ENCODE data around the gene KRT222. TPM values are rescaled to one million over a fixed set of nuclear protein-coding genes. Genes with fewer than 3 reads are reported as not detected.
A peak's percentile ranks its signal among the peaks of the same experiment; 100 is the strongest.

Gene KRT222
- total RNA-seq (2016; rRNA removed; fragmentation: Illumina TruSeq; extraction: Trizol), result not detected in 2 replicates
- not detected in 2 replicates for total RNA-seq (2016; cell fraction: cytosol; rRNA removed; fragmentation: Illumina TruSeq; extraction: Trizol; ENCODE audit: low read depth)
- total RNA-seq (2016; cell fraction: insoluble cytoplasmic fraction; rRNA removed; fragmentation: Illumina TruSeq; extraction: Trizol), result not detected in 2 replicates
- not detected in 2 replicates for total RNA-seq (2016; cell fraction: membrane; rRNA removed; fragmentation: Illumina TruSeq; extraction: Trizol)
- not detected in 2 replicates for total RNA-seq (2016; cell fraction: nucleus; rRNA removed; fragmentation: Illumina TruSeq; extraction: Trizol)
- polyA plus RNA-seq (2011; rRNA removed), result not detected in 2 replicates
- not detected in 2 replicates for polyA plus RNA-seq (2011; cell fraction: cytosol; rRNA removed)
- not detected in 2 replicates for polyA plus RNA-seq (2011; cell fraction: nucleus; rRNA removed)
- polyA plus RNA-seq (2012), result not detected in 2 replicates
- not detected in 2 replicates for polyA plus RNA-seq (2016; cell fraction: cytosol; fragmentation: Illumina TruSeq; extraction: Trizol; ENCODE audit: low read depth)
- not detected in 2 replicates for polyA plus RNA-seq (2016; cell fraction: insoluble cytoplasmic fraction; fragmentation: Illumina TruSeq; extraction: Trizol; ENCODE audit: low read depth)
- not detected in 2 replicates for polyA plus RNA-seq (2016; cell fraction: membrane; fragmentation: Illumina TruSeq; extraction: Trizol; ENCODE audit: low read depth)
- not detected in 2 replicates for polyA plus RNA-seq (2016; cell fraction: nucleus; fragmentation: Illumina TruSeq; extraction: Trizol; ENCODE audit: insufficient read depth, low read depth)
- polyA minus RNA-seq (2011; rRNA and poly(A)+ RNA removed; ENCODE audit: low replicate concordance), result not detected in 2 replicates
- polyA minus RNA-seq (2011; cell fraction: cytosol; rRNA and poly(A)+ RNA removed), result not detected in 2 replicates
- polyA minus RNA-seq (2011; cell fraction: nucleus; rRNA and poly(A)+ RNA removed), result not detected in 2 replicates
- not detected for Bru-seq, nascent RNA
- not detected for BruChase-seq, experiment 1, labeled RNA remaining after a 6-hour chase
- BruChase-seq, experiment 2, labeled RNA remaining after a 2-hour chase, result not detected
- long read RNA-seq, experiment 1, result 0 reads
- long read RNA-seq, experiment 2, result 0 reads

GRCh38 chr17:40664582-40665333, at the start of gene KRT222:
Gene KRT222 (minus strand): TSS chr17:40665177. CDS start chr17:40665099, 78 bp downstream.
- 3% methylated on average over 12 of the region's 12 CpGs for WGBS (ENCODE audit: low lambda C conversion rate)
- Histone ChIP-seq H3K4me3 (replicated peaks in 1 of 3; ENCODE audit: insufficient read depth in 1 of 3, low read depth in 2 of 3, low read length in 3 of 3) (no peak within 1 kb of the TSS), H3K79me2 (ENCODE audit: insufficient read depth, low read length) (no peaks in the 10 kb centered on the region), H3K27me3 (ENCODE audit: control insufficient read depth in 1 of 2, insufficient read depth in 2 of 2, low read length in 2 of 2) (peaks cover 4 to 20% of the 10 kb centered on the region in 2 experiments; a peak in 4 of 5 replicates), H3K9me3 (ENCODE audit: low read length) (no peaks in the 10 kb centered on the region), H2AFZ (ENCODE audit: low read length) (no peak within 1 kb of the TSS), H3K36me3 (replicated peaks in 1 of 2; ENCODE audit: control insufficient read depth in 1 of 2, insufficient read depth in 2 of 2, low read length in 2 of 2) (no peaks in the 10 kb centered on the region), H3K4me2 (ENCODE audit: low read depth, low read length) (peak within 1 kb of the TSS; percentile 41), H3K9ac (ENCODE audit: insufficient read depth, low read depth, low read length) (no peak within 1 kb of the TSS), H3K27ac (ENCODE audit: extremely low read length, insufficient read depth, low read length) (no peak within 1 kb of the TSS), H3K4me1 (ENCODE audit: insufficient read depth, low read length) (peaks cover 16% of the 10 kb centered on the region), H4K20me1 (ENCODE audit: insufficient read depth, low read length) (no peaks in the 10 kb centered on the region)
- BruUV-seq (replicated peaks), result no TSS peak
- intact Hi-C loops (cut with micrococcal nuclease; ENCODE audit: unreplicated experiment) (no loop called here), in situ Hi-C loops (cut with HindIII; ENCODE audit: extremely low pct_ligation_motif_present, low pct_unique_long_range_greater_than_20kb) (no loop called here)
- ChIA-PET POLR2A (interaction anchor here (1.4 kb wide), 1 partner anchor 16 kb away, joined by 3 read pairs; no protein-coding TSS in a partner anchor), CTCF (ENCODE audit: low intra/inter-chr PET ratio, low total read pairs) (no interaction called here)
- FAIRE-seq, result no peak
- ATAC-seq, result no peak
- no peak for DNase-seq (ENCODE audit: low spot score)
- TF ChIP-seq ZFP91 (CRISPR knock-in tag; IDR thresholded peaks at IDR 0.05; ENCODE audit: borderline replicate concordance) (peak; percentile 36; the same call in 1 of the 2 replicates), ARID4A (CRISPR knock-in tag; IDR thresholded peaks at IDR 0.05; ENCODE audit: borderline replicate concordance) (no peak)

All from HepG2 (cell line).